ENCODE data around the gene LHPP.

DNA sequence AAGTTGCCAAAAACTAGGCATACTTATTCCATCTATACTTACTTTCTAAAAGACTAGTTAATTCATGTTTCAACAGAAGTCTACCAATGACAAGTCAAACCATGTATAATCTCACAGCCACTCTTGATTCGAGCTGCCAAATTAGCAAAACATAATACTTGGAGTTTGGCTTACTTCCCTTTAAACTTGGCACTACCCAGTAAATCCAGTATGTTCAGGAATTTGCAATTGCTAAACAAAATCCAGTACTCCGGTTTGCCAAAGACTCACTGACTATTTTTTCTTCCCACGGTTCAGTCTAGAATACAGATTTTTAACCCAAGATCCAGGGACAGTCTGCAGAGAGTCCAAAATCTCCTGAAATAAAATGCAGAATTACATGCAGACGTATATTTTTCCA is 47.5 kb upstream of the LHPP start:
- TF ChIP-seq, protein P1, sequence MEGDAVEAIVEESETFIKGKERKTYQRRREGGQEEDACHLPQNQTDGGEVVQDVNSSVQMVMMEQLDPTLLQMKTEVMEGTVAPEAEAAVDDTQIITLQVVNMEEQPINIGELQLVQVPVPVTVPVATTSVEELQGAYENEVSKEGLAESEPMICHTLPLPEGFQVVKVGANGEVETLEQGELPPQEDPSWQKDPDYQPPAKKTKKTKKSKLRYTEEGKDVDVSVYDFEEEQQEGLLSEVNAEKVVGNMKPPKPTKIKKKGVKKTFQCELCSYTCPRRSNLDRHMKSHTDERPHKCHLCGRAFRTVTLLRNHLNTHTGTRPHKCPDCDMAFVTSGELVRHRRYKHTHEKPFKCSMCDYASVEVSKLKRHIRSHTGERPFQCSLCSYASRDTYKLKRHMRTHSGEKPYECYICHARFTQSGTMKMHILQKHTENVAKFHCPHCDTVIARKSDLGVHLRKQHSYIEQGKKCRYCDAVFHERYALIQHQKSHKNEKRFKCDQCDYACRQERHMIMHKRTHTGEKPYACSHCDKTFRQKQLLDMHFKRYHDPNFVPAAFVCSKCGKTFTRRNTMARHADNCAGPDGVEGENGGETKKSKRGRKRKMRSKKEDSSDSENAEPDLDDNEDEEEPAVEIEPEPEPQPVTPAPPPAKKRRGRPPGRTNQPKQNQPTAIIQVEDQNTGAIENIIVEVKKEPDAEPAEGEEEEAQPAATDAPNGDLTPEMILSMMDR (tag by site-specific recombination; IDR thresholded peaks at IDR 0.05) = no peak
- TF ChIP-seq GLI4 (tag by site-specific recombination; IDR thresholded peaks at IDR 0.05) (no peak), SCRT1 (tag by site-specific recombination; IDR thresholded peaks at IDR 0.05; ENCODE audit: borderline replicate concordance) (no peak), ZNF629 (tag by site-specific recombination; IDR thresholded peaks at IDR 0.05) (no peak), TRIM28 (IDR thresholded peaks at IDR 0.05; ENCODE audit: borderline replicate concordance, low read length) (no peak), ZNF211 (tag by site-specific recombination; IDR thresholded peaks at IDR 0.05; ENCODE audit: low read depth) (no peak)
- TF ChIP-seq, protein P2, sequence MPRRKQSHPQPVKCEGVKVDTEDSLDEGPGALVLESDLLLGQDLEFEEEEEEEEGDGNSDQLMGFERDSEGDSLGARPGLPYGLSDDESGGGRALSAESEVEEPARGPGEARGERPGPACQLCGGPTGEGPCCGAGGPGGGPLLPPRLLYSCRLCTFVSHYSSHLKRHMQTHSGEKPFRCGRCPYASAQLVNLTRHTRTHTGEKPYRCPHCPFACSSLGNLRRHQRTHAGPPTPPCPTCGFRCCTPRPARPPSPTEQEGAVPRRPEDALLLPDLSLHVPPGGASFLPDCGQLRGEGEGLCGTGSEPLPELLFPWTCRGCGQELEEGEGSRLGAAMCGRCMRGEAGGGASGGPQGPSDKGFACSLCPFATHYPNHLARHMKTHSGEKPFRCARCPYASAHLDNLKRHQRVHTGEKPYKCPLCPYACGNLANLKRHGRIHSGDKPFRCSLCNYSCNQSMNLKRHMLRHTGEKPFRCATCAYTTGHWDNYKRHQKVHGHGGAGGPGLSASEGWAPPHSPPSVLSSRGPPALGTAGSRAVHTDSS (tag by site-specific recombination; IDR thresholded peaks at IDR 0.05) = no peak
